ENCODE data around the gene TLDC2.
"Not testable (repeated sequence)": the region's sequence is repeated elsewhere in the genome, so short reads cannot be mapped to it uniquely, and the experiment has no call there.

Gene TLDC2

GRCh38 chr20:36871640-36872570, 4.0 kb upstream of the TLDC2 start:
- DNase-seq = no peak

- DNase-seq = no peak
Observed at GRCh38 chr20:36872852-36873251, 3.1 kb upstream of the TLDC2 start.

- DNase-seq = no peak
Observed at GRCh38 chr20:36873498-36874189, 2.3 kb upstream of the TLDC2 start.

GRCh38 chr20:36875093-36875492, 845 bp upstream of the TLDC2 start:
- not testable (repeated sequence) for DNase-seq

GRCh38 chr20:36876473-36876833, 515 bp downstream of the TLDC2 start:
- DNase-seq = no peak

- DNase-seq = no peak
Observed at GRCh38 chr20:36878941-36879340, 3.0 kb downstream of the TLDC2 start.

GRCh38 chr20:36880741-36881250, 4.9 kb downstream of the TLDC2 start:
- DNase-seq = no peak

- no peak for DNase-seq
Observed at GRCh38 chr20:36881331-36881730, 5.4 kb downstream of the TLDC2 start.

- DNase-seq = no peak
Observed at GRCh38 chr20:36881888-36882287, 6.0 kb downstream of the TLDC2 start.

GRCh38 chr20:36883977-36884535, 8.1 kb downstream of the TLDC2 start:
- no peak for DNase-seq

- no peak for DNase-seq
Observed at GRCh38 chr20:36885356-36885755, 9.4 kb downstream of the TLDC2 start.

- DNase-seq = peak; percentile 54
Observed at GRCh38 chr20:36886859-36887751, 11.2 kb downstream of the TLDC2 start.

GRCh38 chr20:36887752-36888090, 11.8 kb downstream of the TLDC2 start:
- DNase-seq = no peak

GRCh38 chr20:36888880-36889516, 13.1 kb downstream of the TLDC2 start:
- DNase-seq = no peak

- no peak for DNase-seq
Observed at GRCh38 chr20:36890586-36890985, 14.6 kb downstream of the TLDC2 start.

- no peak for DNase-seq
Observed at GRCh38 chr20:36891211-36891610, 15.3 kb downstream of the TLDC2 start.

GRCh38 chr20:36893801-36894200, 17.9 kb downstream of the TLDC2 start:
- no peak for DNase-seq

GRCh38 chr20:36895036-36895435, 19.1 kb downstream of the TLDC2 start:
- DNase-seq = no peak

- DNase-seq = no peak
Observed at GRCh38 chr20:36904690-36905089, 28.8 kb downstream of the TLDC2 start.

- DNase-seq = not testable (repeated sequence)
Observed at GRCh38 chr20:36905566-36905965, 29.6 kb downstream of the TLDC2 start.

GRCh38 chr20:36906086-36906485, 30.1 kb downstream of the TLDC2 start:
- DNase-seq = not testable (repeated sequence)

- DNase-seq = no peak
Observed at GRCh38 chr20:36908603-36909002, 32.7 kb downstream of the TLDC2 start.
